K562 (cell line): Measurements from ENCODE around the gene TMCC1. TPM values are rescaled to one million over a fixed set of nuclear protein-coding genes. Genes with fewer than 3 reads are reported as not detected.
A peak's percentile ranks its signal among the peaks of the same experiment; 100 is the strongest.

Source experiments
- ATAC-seq: fragments of 200-7000 bp; cut with Tn5 transposase; 3 replicates; pipeline ENCODE4 v1.9.1; 2020; ENCODE audit warnings: moderate library complexity
- BruUV-seq: library from RNA; stranded (reverse); fragments of 400-500 nt; replicated peaks from 2 replicates; lab custom pipeline; 2021; lab: Mats Ljungman, UMichigan
- CTCF ChIA-PET: fragments of 300-600 bp; formaldehyde crosslinking; extraction: SDS; loops from one replicate; lab custom pipeline; 2021; ENCODE audit warnings: low intra/inter-chr PET ratio; lab: Yijun Ruan, JAX
- POLR2A ChIA-PET: fragments of 300-600, 350-650 bp; sonication (Branson Sonifier 250); formaldehyde crosslinking; extraction: SDS; loops from one replicate; lab custom pipeline; 2021; ENCODE audit warnings: antibody characterized with exemption, inconsistent platforms; lab: Yijun Ruan, JAX
- DNase-seq, 4 experiments: peaks; one replicate each; pipeline versions ENCODE4 v3.0.0 to v3.0.0-alpha.2; 2011 to 2018; ENCODE audit warnings: low spot score in 3 of 4, mixed read lengths in 3 of 4; ENCODE audit errors: extremely low read depth in 1 of 4
- FAIRE-seq: peaks from 2 replicates; lab custom pipeline; 2011; peaks lifted over from hg19 to GRCh38; lab: Jason Lieb, UNC
- H2AFZ ChIP-seq: 2 replicates; pipeline ENCODE4 v1.6.0; 2011; ENCODE audit warnings: low read depth, low read length, control low read depth, inconsistent platforms
- H3K27ac ChIP-seq: fragments of 200-600 bp; 3 replicates; pipeline ENCODE4 v1.8.0; 2011; ENCODE audit warnings: low read depth, mild to moderate bottlenecking, control low read depth, inconsistent platforms, low read length, moderate library complexity, mixed read lengths; ENCODE audit errors: extremely low read depth
- H3K27me3 ChIP-seq, 2 experiments: fragments of 300-600 bp in 1 of 2; 2 replicates in 1 of 2; 3 replicates in 1 of 2; pipeline versions ENCODE4 v1.6.0 to v1.8.0; 2011; ENCODE audit warnings: inconsistent platforms in 2 of 2, low read length in 2 of 2, mild to moderate bottlenecking in 1 of 2, mixed read lengths in 1 of 2, moderate library complexity in 1 of 2; ENCODE audit not compliant: control insufficient read depth in 2 of 2, insufficient read depth in 2 of 2
- H3K36me3 ChIP-seq: fragments of 300-600 bp; 3 replicates; pipeline ENCODE4 v1.8.0; 2011; ENCODE audit warnings: mild to moderate bottlenecking, low read length, inconsistent platforms; ENCODE audit not compliant: control insufficient read depth, insufficient read depth
- H3K4me1 ChIP-seq, 2 experiments: fragments of 200-600 bp in 1 of 2; replicated peaks in 1 of 2; 2 replicates in 1 of 2; 3 replicates in 1 of 2; pipeline versions ENCODE4 v1.5.1 to v1.8.0; 2011; ENCODE audit warnings: inconsistent platforms in 2 of 2, low read length in 2 of 2, mild to moderate bottlenecking in 1 of 2, mixed read lengths in 1 of 2, moderate library complexity in 1 of 2; ENCODE audit not compliant: control insufficient read depth in 2 of 2, insufficient read depth in 2 of 2
- H3K4me2 ChIP-seq: 2 replicates; pipeline ENCODE4 v1.6.1; 2011; ENCODE audit warnings: low read length, control low read depth, inconsistent platforms, mixed read lengths; ENCODE audit not compliant: insufficient read depth
- H3K4me3 ChIP-seq: fragments of 200-600 bp; sonication (generic), shearing (Covaris generic); 2 replicates; pipeline ENCODE4 v1.5.1; 2016; ENCODE audit warnings: control low read depth, inconsistent platforms
- H3K79me2 ChIP-seq: fragments of 200-600 bp; 3 replicates; pipeline ENCODE4 v1.8.0; 2011; ENCODE audit warnings: low read length, inconsistent platforms; ENCODE audit not compliant: control insufficient read depth, insufficient read depth
- H3K9ac ChIP-seq, 2 experiments: 2 replicates each; pipeline versions ENCODE4 v1.6.0 to v1.6.1; 2011; ENCODE audit warnings: low read depth in 2 of 2, low read length in 2 of 2, control low read depth in 1 of 2, inconsistent platforms in 1 of 2, mild to moderate bottlenecking in 1 of 2, mixed read lengths in 1 of 2; ENCODE audit not compliant: insufficient read depth in 1 of 2
- H3K9me1 ChIP-seq: one replicate; pipeline ENCODE4 v1.6.0; 2011; ENCODE audit warnings: inconsistent platforms, mild to moderate bottlenecking, low read length, moderate library complexity; ENCODE audit not compliant: control insufficient read depth, insufficient read depth
- H3K9me3 ChIP-seq: replicated peaks from 2 replicates; pipeline ENCODE4 v1.5.1; 2011; ENCODE audit warnings: low read depth, low read length, inconsistent platforms; ENCODE audit not compliant: control insufficient read depth, insufficient read depth
- H4K20me1 ChIP-seq: replicated peaks from 2 replicates; pipeline ENCODE4 v1.6.1; 2011; ENCODE audit warnings: low read length, inconsistent platforms, mixed read lengths; ENCODE audit not compliant: control insufficient read depth, insufficient read depth
- CBX8 ChIP-seq: fragments of 200-600 bp; sonication (generic); IDR thresholded peaks from 2 replicates; pipeline ENCODE4 v1.6.1; 2012; ENCODE audit warnings: borderline replicate concordance, mixed run types, low read depth, mild to moderate bottlenecking, moderate library complexity, mixed read lengths, low read length, control low read depth, inconsistent platforms; ENCODE audit not compliant: poor library complexity, severe bottlenecking; ENCODE audit errors: extremely low read depth
- DPF2 ChIP-seq: fragments of 450-650 bp; IDR thresholded peaks from 2 replicates; pipeline ENCODE4 v1.6.1; 2016
- E2F6 ChIP-seq, 2 experiments: IDR thresholded peaks; 2 replicates each; pipeline ENCODE4 v1.6.1; 2011; ENCODE audit warnings: borderline replicate concordance in 1 of 2, control low read depth in 1 of 2, low read depth in 1 of 2, low read length in 1 of 2, mild to moderate bottlenecking in 1 of 2, mixed read lengths in 1 of 2, moderate library complexity in 1 of 2; ENCODE audit not compliant: insufficient read depth in 1 of 2, insufficient read length in 1 of 2, poor library complexity in 1 of 2, severe bottlenecking in 1 of 2; ENCODE audit errors: extremely low read depth in 1 of 2
- MGA ChIP-seq: fragments of 450-650 bp; IDR thresholded peaks from 2 replicates; pipeline ENCODE4 v1.6.1; 2016; ENCODE audit warnings: mild to moderate bottlenecking, moderate library complexity
- TEAD1 ChIP-seq, 2 experiments: fragments of 450-650 bp in 1 of 2; sonication (generic) in 1 of 2; formaldehyde crosslinking; IDR thresholded peaks; 2 replicates each; pipeline versions ENCODE4 v1.4.0 to v1.8.0; 2020 to 2022; ENCODE audit warnings: mild to moderate bottlenecking in 2 of 2, missing genetic modification reagents in 1 of 2
- ZNF140 ChIP-seq: fragments of 250-450 bp; sonication (Bioruptor Pico); IDR thresholded peaks from 2 replicates; pipeline ENCODE4 v1.8.0; 2021; ENCODE audit warnings: moderate library complexity, mild to moderate bottlenecking, inconsistent platforms
- WGBS: fragments of 100-300 bp; shearing (Covaris generic); methylation state at CpG from one replicate; pipeline ENCODE4 v1.1.6; 2016; ENCODE audit warnings: low coverage, mixed read lengths; ENCODE audit not compliant: insufficient coverage; ENCODE audit errors: missing lambda C conversion rate; 5-methylcytosine and 5-hydroxymethylcytosine counted together
- in situ Hi-C: fragments of 300-500 bp; cut with MboI; formaldehyde crosslinking; loops from 4 replicates; pipeline ENCODE4 v1.15.0; 2018; ENCODE audit warnings: inconsistent platforms, mixed read lengths
- intact Hi-C: fragments of 100-400 bp; cut with micrococcal nuclease; formaldehyde crosslinking; loops from 2 replicates; pipeline ENCODE4 v1.14.2; 2022
- polyA plus RNA-seq, 8 experiments: library from polyadenylated mRNA; depleted of rRNA in 4 of 8; stranded (reverse) in 5 of 8; unstranded in 3 of 8; fragments of >200 nt; fragmentation: Nextera tagmentation in 2 of 8; fragmentation: Illumina TruSeq in 1 of 8; extraction: Ambion mirVana in 2 of 8; extraction: Trizol in 1 of 8; gene quantifications; 2 replicates each; pipeline versions ENCODE4 v1.2.1 to v1.2.3, GENCODE V29; 2011 to 2014; ENCODE audit warnings: inconsistent platforms in 1 of 8, missing spikeins in 1 of 8
- total RNA-seq, 7 experiments: library from RNA; depleted of rRNA in 6 of 7; stranded (reverse); fragments of >200 nt in 6 of 7; fragmentation: Illumina TruSeq in 2 of 7; extraction: Trizol in 2 of 7; gene quantifications; 2 replicates each; pipeline versions ENCODE4 v1.2.1 to v1.2.3, GENCODE V29; 2011 to 2021; ENCODE audit warnings: low replicate concordance in 1 of 7

Gene TMCC1
- total and polyA plus RNA-seq, 9 of the 15 experiments (the other 6 are each of a cell fraction or from before 2014, with no cell fraction given), result 0.89 to 8.7 (median 4.0) TPM

GRCh38 chr3:129605203-129605921 is 288.1 kb downstream of the TMCC1 start:
- 2% methylated on average over 30 of the region's 98 CpGs for WGBS
- H4K20me1 ChIP-seq, result peaks cover 16% of the 10 kb centered on the region; the same call in 1 of the 2 replicates
- in situ Hi-C loops, result no loop called here
- no peak for FAIRE-seq
- ChIA-PET CTCF (no interaction called here), POLR2A (interaction anchor here (0.6 to 1.5 kb wide), 3 partner anchors 9 to 127 kb away, joined by 3 to 9 read pairs (median 5); no protein-coding TSS in a partner anchor)
- H3K4me2 ChIP-seq, result peak overlapping the region; percentile 78
- DNase-seq, result peak in 1 of 4 experiments; percentile 64
- peaks cover 56% of the 10 kb centered on the region for H3K79me2 ChIP-seq
- H3K9me1 ChIP-seq, result no peaks in the 10 kb centered on the region
- H3K4me3 ChIP-seq, result peak overlapping the region; percentile 43
- H3K27ac ChIP-seq, result peak overlapping the region; percentile 48; the same call in 1 of the 3 replicates
- H2AFZ ChIP-seq, result peak overlapping the region; percentile 68
- BruUV-seq, result no TSS peak
- H3K4me1 ChIP-seq, result peaks cover 30 to 73% of the 10 kb centered on the region in 2 experiments; a peak in 4 of 5 replicates
- peak; percentile 57 for ATAC-seq
- intact Hi-C loops, result loop anchor here (10.0 kb wide), 1 partner anchor 221 kb away; no protein-coding TSS in a partner anchor
- H3K27me3 ChIP-seq, result no peaks in the 10 kb centered on the region
- H3K36me3 ChIP-seq, result peaks cover 3% of the 10 kb centered on the region; the same call in 2 of the 3 replicates
- H3K9ac ChIP-seq, result peak overlapping the region; percentile 34 to 89; a peak in 3 of 4 replicates
- H3K9me3 ChIP-seq, result no peaks in the 10 kb centered on the region
- TF ChIP-seq DPF2 (no peak), MGA (peak; percentile 71; the same call in 1 of the 2 replicates), ZNF140 (CRISPR knock-in tag) (no peak), TEAD1 (CRISPR knock-in tag; IDR thresholded peaks at IDR 0.05) (peak in 1 of 2 experiments; percentile 77; a peak in 1 of 4 replicates), E2F6 (IDR thresholded peaks at IDR 0.05; ENCODE audit: borderline replicate concordance in 1 of 2, extremely low read depth in 1 of 2, insufficient read depth in 1 of 2, insufficient read length in 1 of 2, low read depth in 1 of 2, low read length in 1 of 2, poor library complexity in 1 of 2, severe bottlenecking in 1 of 2) (peak in 1 of 2 experiments; percentile 31), CBX8 (no peak)
